ENCODE results near the gene NFAM1.

NFAM1 gene

GRCh38 chr22:42434748-42435425, 2.7 kb upstream of the NFAM1 start:
- H3K4me3 ChIP-seq (ENCODE audit: low read depth, low read length): no peak overlapping the region
- TF ChIP-seq, protein P1, sequence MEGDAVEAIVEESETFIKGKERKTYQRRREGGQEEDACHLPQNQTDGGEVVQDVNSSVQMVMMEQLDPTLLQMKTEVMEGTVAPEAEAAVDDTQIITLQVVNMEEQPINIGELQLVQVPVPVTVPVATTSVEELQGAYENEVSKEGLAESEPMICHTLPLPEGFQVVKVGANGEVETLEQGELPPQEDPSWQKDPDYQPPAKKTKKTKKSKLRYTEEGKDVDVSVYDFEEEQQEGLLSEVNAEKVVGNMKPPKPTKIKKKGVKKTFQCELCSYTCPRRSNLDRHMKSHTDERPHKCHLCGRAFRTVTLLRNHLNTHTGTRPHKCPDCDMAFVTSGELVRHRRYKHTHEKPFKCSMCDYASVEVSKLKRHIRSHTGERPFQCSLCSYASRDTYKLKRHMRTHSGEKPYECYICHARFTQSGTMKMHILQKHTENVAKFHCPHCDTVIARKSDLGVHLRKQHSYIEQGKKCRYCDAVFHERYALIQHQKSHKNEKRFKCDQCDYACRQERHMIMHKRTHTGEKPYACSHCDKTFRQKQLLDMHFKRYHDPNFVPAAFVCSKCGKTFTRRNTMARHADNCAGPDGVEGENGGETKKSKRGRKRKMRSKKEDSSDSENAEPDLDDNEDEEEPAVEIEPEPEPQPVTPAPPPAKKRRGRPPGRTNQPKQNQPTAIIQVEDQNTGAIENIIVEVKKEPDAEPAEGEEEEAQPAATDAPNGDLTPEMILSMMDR (IDR thresholded peaks at IDR 0.05; ENCODE audit: insufficient read depth, low read depth, low read length, missing control alignments): no peak
- no peak for DNase-seq (ENCODE audit: low read depth)

DNA sequence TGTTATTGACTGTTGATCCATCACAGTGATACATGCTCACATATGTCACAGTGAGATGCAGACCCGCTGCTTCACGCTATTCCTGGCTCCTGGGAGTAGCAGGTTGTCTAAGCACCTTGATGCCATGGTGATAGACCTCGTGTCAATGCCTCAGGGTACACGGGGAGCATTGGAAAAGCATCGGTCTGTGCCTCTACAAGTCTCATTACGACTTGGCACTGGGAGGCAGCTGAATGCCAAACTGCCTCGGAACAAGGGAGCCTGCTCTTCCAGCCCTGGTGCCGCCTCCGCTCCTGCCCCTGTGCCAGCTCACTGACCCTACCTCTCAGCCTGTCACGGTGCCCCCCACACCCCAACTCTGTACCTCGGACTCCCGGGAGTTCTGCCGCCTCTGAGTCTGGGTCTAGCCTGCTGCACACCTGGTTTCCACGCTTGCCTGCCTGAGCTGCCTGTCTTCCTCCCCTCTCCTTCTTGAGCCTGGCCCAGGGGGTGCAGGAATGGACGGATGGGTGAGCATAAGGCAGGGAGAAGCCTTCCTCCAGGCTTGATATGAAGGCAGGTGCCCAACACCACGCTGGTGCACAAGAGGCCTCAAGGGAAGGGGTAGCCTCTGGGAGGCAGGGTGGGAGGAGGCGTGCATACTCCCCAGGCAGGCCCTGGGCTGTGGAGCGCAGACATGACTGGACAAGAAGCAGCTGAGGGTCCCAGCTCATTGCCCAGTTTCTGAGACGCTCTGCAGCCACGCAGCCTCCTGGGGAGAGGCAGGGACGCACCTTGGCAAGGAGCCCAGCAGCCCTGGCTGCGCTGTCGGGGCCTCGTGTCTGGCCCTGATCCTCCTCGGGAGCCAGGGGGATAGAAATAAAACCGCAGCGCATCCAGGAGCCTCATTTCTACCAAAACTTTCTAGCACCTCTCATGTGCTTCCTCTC, 1.8 kb upstream of the NFAM1 start:
- DNase-seq (ENCODE audit: low read depth): no peak
- TF ChIP-seq, protein P1 (IDR thresholded peaks at IDR 0.05; ENCODE audit: insufficient read depth, low read depth, low read length, missing control alignments): no peak
- no peak overlapping the region for H3K4me3 ChIP-seq (ENCODE audit: low read depth, low read length)

DNA sequence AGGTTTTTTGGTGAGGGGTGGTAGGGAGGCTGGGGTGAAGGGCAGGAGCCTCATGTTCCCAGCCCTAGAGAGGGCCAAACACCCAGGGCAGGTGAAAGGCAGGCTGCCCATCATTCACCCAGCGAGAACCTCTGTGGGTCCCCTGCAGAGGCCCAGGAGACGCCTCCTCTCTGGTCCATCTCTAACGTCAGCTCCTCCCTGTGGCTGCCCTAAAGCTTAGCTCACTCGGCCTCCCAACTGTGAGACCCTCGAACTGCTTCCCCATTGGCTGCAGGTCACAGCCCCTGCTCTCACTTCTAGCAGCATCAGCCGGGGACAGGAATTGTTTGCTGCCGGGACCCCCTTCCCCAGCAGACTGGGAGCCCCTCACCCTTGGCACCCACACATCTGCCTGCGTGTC, 615 bp upstream of the NFAM1 start:
- DNase-seq (ENCODE audit: low read depth): no peak
- H3K4me3 ChIP-seq (ENCODE audit: low read depth, low read length): no peak overlapping the region
- TF ChIP-seq, protein P1 (IDR thresholded peaks at IDR 0.05; ENCODE audit: insufficient read depth, low read depth, low read length, missing control alignments): no peak

DNA sequence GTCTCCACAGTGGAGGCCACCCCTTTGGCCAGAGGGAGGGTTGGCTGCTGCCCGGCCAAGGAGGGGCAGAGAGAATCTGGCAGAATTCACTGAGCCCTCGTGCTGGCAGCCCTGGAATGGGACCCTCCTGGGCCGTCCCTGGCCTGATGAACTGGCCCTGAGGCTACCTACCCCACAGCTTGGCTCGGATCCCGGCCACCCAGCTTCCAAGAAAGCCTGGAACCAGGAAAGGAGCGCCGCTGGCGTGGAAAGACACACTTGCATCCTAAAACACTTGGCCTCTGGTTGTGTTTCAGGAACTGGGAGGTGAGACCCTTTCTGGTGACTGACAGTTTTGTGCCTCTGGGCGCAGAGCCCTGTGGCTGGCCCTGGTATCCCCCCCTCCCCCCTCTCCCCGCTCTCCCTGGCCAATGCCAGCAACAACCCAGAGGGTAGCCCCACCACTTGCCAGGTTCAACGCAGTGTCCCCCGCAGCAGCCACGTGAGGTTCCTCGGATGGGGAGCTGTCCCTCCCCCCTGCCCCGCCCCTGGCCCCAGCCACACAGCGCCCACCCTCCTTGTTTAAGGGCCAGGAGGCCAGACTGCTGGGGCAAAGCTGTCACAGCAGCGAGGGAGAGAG, 693 bp downstream of the NFAM1 start:
- TF ChIP-seq, protein P1 (IDR thresholded peaks at IDR 0.05; ENCODE audit: insufficient read depth, low read depth, low read length, missing control alignments): no peak
- H3K4me3 ChIP-seq (ENCODE audit: low read depth, low read length): no peak overlapping the region
- DNase-seq (ENCODE audit: low read depth): no peak

DNA sequence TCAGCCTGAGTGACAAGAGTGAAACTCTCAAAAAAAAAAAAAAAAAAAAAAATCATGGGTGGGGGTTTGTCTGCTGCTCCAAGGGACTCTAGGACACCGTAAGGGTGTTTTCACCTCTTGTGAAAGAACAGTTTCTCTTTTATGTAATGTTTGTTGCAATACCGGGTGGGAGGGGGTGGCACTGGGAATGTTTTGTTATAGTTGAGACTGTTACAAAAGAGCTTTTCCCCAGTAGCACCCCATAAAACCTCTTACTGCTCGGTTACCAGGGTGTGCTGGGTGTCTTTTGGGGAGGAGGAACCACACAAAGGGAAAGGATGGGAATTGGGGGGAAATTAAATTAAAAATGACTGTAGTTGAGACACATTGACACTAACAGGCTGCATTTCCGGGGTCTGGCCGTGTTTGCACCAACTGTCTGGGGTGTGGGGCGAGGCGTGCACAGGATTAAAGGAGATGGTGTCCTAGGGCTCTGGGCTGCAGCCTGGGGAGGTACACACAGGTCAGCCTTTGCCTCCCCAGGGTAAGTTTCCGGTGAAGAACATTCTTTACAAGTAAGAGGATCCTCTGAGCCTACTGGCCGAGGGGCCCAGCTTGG, 1.6 kb downstream of the NFAM1 start:
- DNase-seq (ENCODE audit: low read depth): no peak
- H3K4me3 ChIP-seq (ENCODE audit: low read depth, low read length): no peak overlapping the region
- TF ChIP-seq, protein P1 (IDR thresholded peaks at IDR 0.05; ENCODE audit: insufficient read depth, low read depth, low read length, missing control alignments): no peak

DNA sequence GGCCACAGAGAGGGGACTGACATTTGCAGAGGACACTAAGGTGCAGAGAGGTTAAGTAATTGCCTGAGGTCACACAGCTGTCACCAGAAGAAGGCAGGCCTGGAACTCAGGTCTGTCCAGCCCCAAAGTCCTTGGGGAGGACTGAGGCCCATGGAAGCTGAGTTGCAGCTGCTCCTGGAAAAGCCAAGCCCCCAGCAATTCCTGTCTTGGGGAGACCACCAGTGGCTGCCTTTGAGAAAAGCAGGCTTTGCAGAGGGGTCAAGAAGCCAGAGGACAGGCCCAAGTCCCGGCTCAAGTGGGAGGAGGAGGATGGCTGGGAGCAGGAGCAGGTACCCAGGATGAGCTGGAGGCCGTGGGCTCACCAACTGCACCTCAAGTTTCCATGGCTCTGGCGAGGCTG, 3.4 kb downstream of the NFAM1 start:
- no peak for DNase-seq (ENCODE audit: low read depth)
- TF ChIP-seq, protein P1 (IDR thresholded peaks at IDR 0.05; ENCODE audit: insufficient read depth, low read depth, low read length, missing control alignments): no peak
- no peak overlapping the region for H3K4me3 ChIP-seq (ENCODE audit: low read depth, low read length)
